Frontal cortex (tissue), 4 donors: Measurements from ENCODE around the gene RALA. TPM values are rescaled to one million over a fixed set of nuclear protein-coding genes. Genes with fewer than 3 reads are reported as not detected.
A peak's percentile ranks its signal among the peaks of the same experiment; 100 is the strongest.
"Not testable (repeated sequence)": the region's sequence is repeated elsewhere in the genome, so short reads cannot be mapped to it uniquely, and the experiment has no call there.

Experiments
- DNase-seq, 2 donors: peaks; one replicate each; pipeline ENCODE4 v3.0.0; 2012; ENCODE audit warnings: low spot score in 2 of 2
- FAIRE-seq: peaks from 2 replicates; lab custom pipeline; 2012; peaks lifted over from hg19 to GRCh38; lab: Jason Lieb, UNC
- total RNA-seq: library from RNA; depleted of rRNA; stranded (reverse); fragments of >200 nt; gene quantifications from one replicate; pipeline ENCODE4 v1.2.3, GENCODE V29; 2014
- donor health status: control.
- donor health status: control.
- donor health status: control.

RALA gene
- total RNA-seq, 1 donor from 2014 or later, result 35.5 TPM

GRCh38 chr7:39674406-39674805 lies 51.0 kb downstream of the RALA start:
- no peak for FAIRE-seq

GRCh38 chr7:39676346-39676745 lies 53.0 kb downstream of the RALA start:
- DNase-seq, result no peak
- FAIRE-seq, result no peak

More at GRCh38 chr7:39674406-39674805, 51.0 kb downstream of the RALA start:
- no peak for DNase-seq

- FAIRE-seq (no peak), DNase-seq (no peak)
These were observed 55.7 kb downstream of the RALA start for GRCh38 chr7:39678930-39679709.

- FAIRE-seq, DNase-seq: not testable (repeated sequence)
These were observed 56.5 kb downstream of the RALA start for GRCh38 chr7:39679874-39680273.

GRCh38 chr7:39681887-39682441 lies 58.6 kb downstream of the RALA start:
- DNase-seq, result no peak
- FAIRE-seq, result no peak

GRCh38 chr7:39683216-39683845 lies 60.0 kb downstream of the RALA start:
- FAIRE-seq, result no peak

GRCh38 chr7:39686261-39686924 lies 63.0 kb downstream of the RALA start:
- FAIRE-seq (no peak), DNase-seq (no peak)

More at GRCh38 chr7:39683216-39683845, 60.0 kb downstream of the RALA start:
- DNase-seq, result peak in 1 of 2 donors; percentile 9

GRCh38 chr7:39688611-39689480 lies 65.5 kb downstream of the RALA start:
- FAIRE-seq, result no peak
- DNase-seq, result no peak

- DNase-seq (no peak), FAIRE-seq (no peak)
These were observed 68.4 kb downstream of the RALA start for GRCh38 chr7:39691821-39692220.

- FAIRE-seq, DNase-seq: not testable (repeated sequence)
These were observed 69.7 kb downstream of the RALA start for GRCh38 chr7:39693086-39693485.

- FAIRE-seq (no peak), DNase-seq (no peak)
These were observed 70.4 kb downstream of the RALA start for GRCh38 chr7:39693812-39694211.

- no peak for FAIRE-seq
- no peak for DNase-seq
These were observed 72.6 kb downstream of the RALA start for GRCh38 chr7:39695852-39696586.

- FAIRE-seq, result no peak
- no peak for DNase-seq
These were observed 73.3 kb downstream of the RALA start for GRCh38 chr7:39696631-39697030.

GRCh38 chr7:39697483-39697882 lies 74.1 kb downstream of the RALA start:
- no peak for FAIRE-seq
- DNase-seq, result no peak

- FAIRE-seq, result no peak
- no peak for DNase-seq
These were observed 76.8 kb downstream of the RALA start for GRCh38 chr7:39700165-39700564.

- FAIRE-seq (no peak), DNase-seq (no peak)
These were observed 77.6 kb downstream of the RALA start for GRCh38 chr7:39700932-39701331.

GRCh38 chr7:39702133-39702532 lies 78.8 kb downstream of the RALA start:
- FAIRE-seq (no peak), DNase-seq (no peak)

GRCh38 chr7:39703144-39703543 lies 79.8 kb downstream of the RALA start:
- no peak for FAIRE-seq
- DNase-seq, result no peak

- FAIRE-seq (no peak), DNase-seq (no peak)
These were observed 85.7 kb downstream of the RALA start for GRCh38 chr7:39709029-39709428.
